Activated naive CD4-positive, alpha-beta T cell treated with anti-CD3 and anti-CD28 coated beads, Interleukin-2, amount 10 ng/mL, durations not matched to agents 7 days and 5 days (primary cell): ENCODE results near the gene GIT1.

Source experiments
- CTCF ChIA-PET: fragments of 350-600 bp; sonication (Branson Sonifier 250); formaldehyde crosslinking; loops from one replicate; lab custom pipeline; 2021; ENCODE audit warnings: antibody characterized with exemption; lab: Charles Lee
- DNase-seq: peaks from one replicate; pipeline ENCODE4 v3.0.0-alpha.2; 2020
- H3K27ac Mint-ChIP-seq: one replicate; pipeline ENCODE4 v1.8.0; 2021; ENCODE audit warnings: mild to moderate bottlenecking, moderate library complexity, mixed read lengths
- H3K27me3 Mint-ChIP-seq: one replicate; pipeline ENCODE4 v1.8.0; 2021; ENCODE audit warnings: mild to moderate bottlenecking, mixed read lengths
- H3K36me3 Mint-ChIP-seq: one replicate; pipeline ENCODE4 v1.8.0; 2021; ENCODE audit warnings: mixed read lengths
- H3K4me1 Mint-ChIP-seq: one replicate; pipeline ENCODE4 v1.8.0; 2021; ENCODE audit warnings: mixed read lengths
- H3K4me3 Mint-ChIP-seq: one replicate; pipeline ENCODE4 v1.8.0; 2021; ENCODE audit warnings: mild to moderate bottlenecking, moderate library complexity, mixed read lengths
- H3K9me3 Mint-ChIP-seq: one replicate; pipeline ENCODE4 v1.8.0; 2021; ENCODE audit warnings: mixed read lengths

Gene GIT1

GRCh38 chr17:29557739-29558116, 31.7 kb downstream of the GIT1 start:
- H3K27ac Mint-ChIP-seq = peak overlapping the region; percentile 5
- CTCF ChIA-PET = interaction anchor here (1.2 to 1.9 kb wide), 2 partner anchors 8 to 187 kb away, joined by 4 to 5 read pairs; partner anchors contain the start of gene ABHD15
- H3K4me1 Mint-ChIP-seq = peaks cover 28% of the 10 kb centered on the region
- H3K36me3 Mint-ChIP-seq = peaks cover 20% of the 10 kb centered on the region
- H3K4me3 Mint-ChIP-seq = no peak overlapping the region
- no peaks in the 10 kb centered on the region for H3K9me3 Mint-ChIP-seq
- no peaks in the 10 kb centered on the region for H3K27me3 Mint-ChIP-seq
- DNase-seq = no peak

- Mint-ChIP-seq H3K4me1 (peaks cover 24% of the 10 kb centered on the region), H3K27me3 (no peaks in the 10 kb centered on the region), H3K36me3 (peaks cover 15% of the 10 kb centered on the region), H3K27ac (no peak overlapping the region), H3K4me3 (no peak overlapping the region), H3K9me3 (no peaks in the 10 kb centered on the region)
- DNase-seq = no peak
- CTCF ChIA-PET = interaction anchor here (1.2 to 1.9 kb wide), 2 partner anchors 9 to 187 kb away, joined by 4 to 5 read pairs; partner anchors contain the start of gene ABHD15
These were observed 32.2 kb downstream of the GIT1 start for GRCh38 chr17:29557085-29557738.

- CTCF ChIA-PET = interaction anchor here (1.3 kb wide), 1 partner anchor 186 kb away, joined by 4 read pairs; no protein-coding TSS in a partner anchor
- no peaks in the 10 kb centered on the region for H3K27me3 Mint-ChIP-seq
- no peaks in the 10 kb centered on the region for H3K9me3 Mint-ChIP-seq
- H3K4me1 Mint-ChIP-seq = peaks cover 22% of the 10 kb centered on the region
- no peak overlapping the region for H3K4me3 Mint-ChIP-seq
- no peak for DNase-seq
- no peak overlapping the region for H3K27ac Mint-ChIP-seq
- H3K36me3 Mint-ChIP-seq = peaks cover 7% of the 10 kb centered on the region
These were observed 33.6 kb downstream of the GIT1 start for GRCh38 chr17:29555840-29556239.

GRCh38 chr17:29549177-29549923, 40.1 kb downstream of the GIT1 start:
- no peak for DNase-seq
- H3K4me3 Mint-ChIP-seq = no peak overlapping the region
- CTCF ChIA-PET = interaction anchor here (1.0 kb wide), 1 partner anchor 16 kb away, joined by 3 read pairs; no protein-coding TSS in a partner anchor
- peaks cover 16% of the 10 kb centered on the region for H3K36me3 Mint-ChIP-seq
- no peaks in the 10 kb centered on the region for H3K9me3 Mint-ChIP-seq
- peaks cover 12% of the 10 kb centered on the region for H3K4me1 Mint-ChIP-seq
- H3K27ac Mint-ChIP-seq = no peak overlapping the region
- no peaks in the 10 kb centered on the region for H3K27me3 Mint-ChIP-seq

- CTCF ChIA-PET = no interaction called here
These were observed 42.6 kb downstream of the GIT1 start for GRCh38 chr17:29546830-29547229.

GRCh38 chr17:29546085-29546484, 43.4 kb downstream of the GIT1 start:
- no peak overlapping the region for H3K4me3 Mint-ChIP-seq
- H3K27ac Mint-ChIP-seq = no peak overlapping the region
- no peaks in the 10 kb centered on the region for H3K9me3 Mint-ChIP-seq
- H3K27me3 Mint-ChIP-seq = no peaks in the 10 kb centered on the region
- H3K36me3 Mint-ChIP-seq = peaks cover 35% of the 10 kb centered on the region
- peaks cover 12% of the 10 kb centered on the region for H3K4me1 Mint-ChIP-seq
- DNase-seq = no peak
- CTCF ChIA-PET = interaction anchor here (1.0 kb wide), 1 partner anchor 12 kb away, joined by 3 read pairs; no protein-coding TSS in a partner anchor

More at GRCh38 chr17:29546830-29547229, 42.6 kb downstream of the GIT1 start:
- Mint-ChIP-seq H3K4me3 (no peak overlapping the region), H3K27ac (no peak overlapping the region), H3K4me1 (peaks cover 12% of the 10 kb centered on the region), H3K27me3 (no peaks in the 10 kb centered on the region), H3K36me3 (peaks cover 35% of the 10 kb centered on the region), H3K9me3 (no peaks in the 10 kb centered on the region)
- no peak for DNase-seq

GRCh38 chr17:29544066-29544465, 45.4 kb downstream of the GIT1 start:
- Mint-ChIP-seq H3K36me3 (peaks cover 35% of the 10 kb centered on the region), H3K9me3 (no peaks in the 10 kb centered on the region), H3K4me1 (peaks cover 9% of the 10 kb centered on the region), H3K27me3 (no peaks in the 10 kb centered on the region), H3K4me3 (no peak overlapping the region), H3K27ac (no peak overlapping the region)
- CTCF ChIA-PET = no interaction called here
- DNase-seq = no peak

GRCh38 chr17:29533976-29534375, 55.5 kb downstream of the GIT1 start:
- Mint-ChIP-seq H3K27me3 (no peaks in the 10 kb centered on the region), H3K27ac (peak overlapping the region; percentile 14), H3K4me3 (no peak overlapping the region), H3K4me1 (no peaks in the 10 kb centered on the region), H3K9me3 (no peaks in the 10 kb centered on the region), H3K36me3 (peaks cover 35% of the 10 kb centered on the region)
- no peak for DNase-seq
- CTCF ChIA-PET = interaction anchor here (1.0 to 3.6 kb wide), 4 partner anchors 12 to 388 kb away, joined by 3 to 35 read pairs (median 4); no protein-coding TSS in a partner anchor

GRCh38 chr17:29526322-29526721, 63.1 kb downstream of the GIT1 start:
- H3K36me3 Mint-ChIP-seq = peaks cover 28% of the 10 kb centered on the region
- no peaks in the 10 kb centered on the region for H3K4me1 Mint-ChIP-seq
- H3K27me3 Mint-ChIP-seq = no peaks in the 10 kb centered on the region
- CTCF ChIA-PET = no interaction called here
- H3K4me3 Mint-ChIP-seq = no peak overlapping the region
- no peak for DNase-seq
- no peak overlapping the region for H3K27ac Mint-ChIP-seq
- no peaks in the 10 kb centered on the region for H3K9me3 Mint-ChIP-seq

- CTCF ChIA-PET = interaction anchor here (0.7 kb wide), 1 partner anchor 12 kb away, joined by 3 read pairs; no protein-coding TSS in a partner anchor
- no peaks in the 10 kb centered on the region for H3K9me3 Mint-ChIP-seq
- peaks cover 23% of the 10 kb centered on the region for H3K36me3 Mint-ChIP-seq
These were observed 64.8 kb downstream of the GIT1 start for GRCh38 chr17:29524692-29525091.

More at GRCh38 chr17:29524692-29525091, 64.8 kb downstream of the GIT1 start:
- no peak for DNase-seq
- Mint-ChIP-seq H3K27ac (no peak overlapping the region), H3K4me3 (no peak overlapping the region), H3K4me1 (no peaks in the 10 kb centered on the region), H3K27me3 (no peaks in the 10 kb centered on the region)
